H9 (cell line): ENCODE measurements around the gene TRPM3. TPM values are rescaled to one million over a fixed set of nuclear protein-coding genes. Genes with fewer than 3 reads are reported as not detected.

ENCODE experiments used
- DNase-seq: peaks from one replicate; pipeline ENCODE4 v3.0.0-alpha.2; 2017
- H2AFZ ChIP-seq: one replicate; pipeline ENCODE4 v1.6.1; 2013; ENCODE audit warnings: mild to moderate bottlenecking, low read length, control low read depth, moderate library complexity
- H2AK5ac ChIP-seq: 2 replicates; pipeline ENCODE4 v1.6.1; 2013; ENCODE audit warnings: low read length, control low read depth, mixed read lengths; ENCODE audit not compliant: insufficient read length
- H2BK120ac ChIP-seq: one replicate; pipeline ENCODE4 v1.6.1; 2013; ENCODE audit warnings: low read depth, mild to moderate bottlenecking, low read length, control low read depth, inconsistent platforms; ENCODE audit not compliant: poor library complexity, severe bottlenecking
- H2BK12ac ChIP-seq: 2 replicates; pipeline ENCODE4 v1.6.1; 2013; ENCODE audit warnings: low read length, control low read depth, mixed read lengths, low read depth; ENCODE audit not compliant: insufficient read length
- H2BK15ac ChIP-seq: 2 replicates; pipeline ENCODE4 v1.6.1; 2013; ENCODE audit warnings: low read depth, low read length, control low read depth
- H2BK20ac ChIP-seq: one replicate; pipeline ENCODE4 v1.6.1; 2013; ENCODE audit warnings: low read depth, mild to moderate bottlenecking, low read length, control low read depth, inconsistent platforms; ENCODE audit not compliant: poor library complexity, severe bottlenecking
- H2BK5ac ChIP-seq: 2 replicates; pipeline ENCODE4 v1.6.1; 2013; ENCODE audit warnings: low read length, control low read depth, mixed read lengths; ENCODE audit not compliant: insufficient read length
- H3K14ac ChIP-seq: 2 replicates; pipeline ENCODE4 v1.6.1; 2013; ENCODE audit warnings: low read length, control low read depth; ENCODE audit not compliant: insufficient read depth
- H3K18ac ChIP-seq: 2 replicates; pipeline ENCODE4 v1.6.1; 2013; ENCODE audit warnings: low read depth, mild to moderate bottlenecking, mixed read lengths, low read length, control low read depth; ENCODE audit not compliant: insufficient read length
- H3K23ac ChIP-seq: 2 replicates; pipeline ENCODE4 v1.6.1; 2013; ENCODE audit warnings: low read length, control low read depth, mixed read lengths, low read depth; ENCODE audit not compliant: insufficient read length
- H3K23me2 ChIP-seq: 2 replicates; pipeline ENCODE4 v1.6.1; 2013; ENCODE audit warnings: low read depth, mild to moderate bottlenecking, mixed read lengths, low read length, control low read depth; ENCODE audit not compliant: insufficient read length, poor library complexity, severe bottlenecking
- H3K27ac ChIP-seq: 2 replicates; pipeline ENCODE4 v1.5.1; 2013; ENCODE audit warnings: low read length, control low read depth, mixed read lengths, low read depth; ENCODE audit not compliant: insufficient read length
- H3K27me3 ChIP-seq: 2 replicates; pipeline ENCODE4 v1.6.1; 2013; ENCODE audit warnings: low read length, control low read depth, inconsistent platforms; ENCODE audit not compliant: insufficient read depth
- H3K4ac ChIP-seq: 2 replicates; pipeline ENCODE4 v1.6.1; 2013; ENCODE audit warnings: low read depth, mild to moderate bottlenecking, control low read depth, inconsistent platforms, low read length, moderate library complexity
- H3K4me1 ChIP-seq: 2 replicates; pipeline ENCODE4 v1.6.1; 2013; ENCODE audit warnings: low read length, control low read depth, inconsistent platforms; ENCODE audit not compliant: insufficient read depth
- H3K4me2 ChIP-seq: 2 replicates; pipeline ENCODE4 v1.6.1; 2013; ENCODE audit warnings: low read length, control low read depth, mixed read lengths; ENCODE audit not compliant: insufficient read length, insufficient read depth
- H3K56ac ChIP-seq: 2 replicates; pipeline ENCODE4 v1.6.1; 2013; ENCODE audit warnings: low read depth, mild to moderate bottlenecking, mixed read lengths, low read length, control low read depth; ENCODE audit not compliant: insufficient read length
- H3K79me1 ChIP-seq: 2 replicates; pipeline ENCODE4 v1.6.1; 2013; ENCODE audit warnings: low read depth, mild to moderate bottlenecking, moderate library complexity, low read length, control low read depth, inconsistent platforms; ENCODE audit not compliant: insufficient read depth, poor library complexity, severe bottlenecking
- H3K79me2 ChIP-seq: 2 replicates; pipeline ENCODE4 v1.6.1; 2013; ENCODE audit warnings: low read length, control low read depth, inconsistent platforms; ENCODE audit not compliant: insufficient read depth
- H3K9ac ChIP-seq: 2 replicates; pipeline ENCODE4 v1.6.1; 2013; ENCODE audit warnings: low read length, control low read depth, mixed read lengths; ENCODE audit not compliant: insufficient read length; ENCODE audit errors: extremely low read depth
- H3K9me3 ChIP-seq: one replicate; pipeline ENCODE4 v1.6.1; 2013; ENCODE audit warnings: low read depth, low read length, inconsistent platforms; ENCODE audit not compliant: control insufficient read depth
- H3T11ph ChIP-seq: one replicate; pipeline ENCODE4 v1.6.1; 2013; ENCODE audit warnings: mild to moderate bottlenecking, low read length, control low read depth, inconsistent platforms
- H4K20me1 ChIP-seq: one replicate; pipeline ENCODE4 v1.6.1; 2013; ENCODE audit not compliant: control insufficient read depth, insufficient read length, insufficient read depth
- H4K5ac ChIP-seq: 2 replicates; pipeline ENCODE4 v1.6.1; 2013; ENCODE audit warnings: low read depth, mild to moderate bottlenecking, mixed read lengths, low read length, control low read depth; ENCODE audit not compliant: insufficient read length
- H4K8ac ChIP-seq: replicated peaks from 2 replicates; pipeline ENCODE4 v1.6.1; 2013; ENCODE audit warnings: low read length, control low read depth, mixed read lengths, low read depth; ENCODE audit not compliant: insufficient read length
- H4K91ac ChIP-seq: 2 replicates; pipeline ENCODE4 v1.6.1; 2013; ENCODE audit warnings: low read depth, mild to moderate bottlenecking, moderate library complexity, mixed read lengths, low read length, control low read depth; ENCODE audit not compliant: insufficient read length
- H3K27ac Mint-ChIP-seq, 3 experiments: 2 replicates in 2 of 3; 3 replicates in 1 of 3; pipeline ENCODE4 v1.8.0; 2020 to 2021; ENCODE audit warnings: mixed read lengths in 3 of 3, mild to moderate bottlenecking in 1 of 3, moderate library complexity in 1 of 3
- H3K27me3 Mint-ChIP-seq: 2 replicates; pipeline ENCODE4 v1.8.0; 2021; ENCODE audit warnings: low read depth, mild to moderate bottlenecking, moderate library complexity, mixed read lengths
- H3K36me3 Mint-ChIP-seq, 3 experiments: 2 replicates in 2 of 3; 3 replicates in 1 of 3; pipeline ENCODE4 v1.8.0; 2020 to 2021; ENCODE audit warnings: low read depth in 3 of 3, mixed read lengths in 3 of 3; ENCODE audit not compliant: insufficient read depth in 1 of 3
- H3K4me1 Mint-ChIP-seq, 2 experiments: 2 replicates each; pipeline ENCODE4 v1.8.0; 2020; ENCODE audit warnings: mixed read lengths in 2 of 2
- H3K4me3 Mint-ChIP-seq, 2 experiments: 2 replicates in 1 of 2; 3 replicates in 1 of 2; pipeline ENCODE4 v1.8.0; 2020 to 2021; ENCODE audit warnings: mild to moderate bottlenecking in 2 of 2, mixed read lengths in 2 of 2, moderate library complexity in 1 of 2
- H3K9me3 Mint-ChIP-seq, 2 experiments: 2 replicates in 1 of 2; 3 replicates in 1 of 2; pipeline ENCODE4 v1.8.0; 2020; ENCODE audit warnings: mild to moderate bottlenecking in 2 of 2, mixed read lengths in 2 of 2, moderate library complexity in 1 of 2
- CTCF ChIP-seq: fragments of 200-600 bp; sonication (generic); conservative IDR thresholded peaks from 3 replicates; pipeline ENCODE4 v1.8.0; 2021; ENCODE audit warnings: antibody characterized with exemption, mild to moderate bottlenecking
- whole genome bisulfite sequencing: extraction: QIAGEN DNeasy Blood & Tissue Kit; methylation state at CpG from one replicate; pipeline ENCODE4 v1.1.7; 2013; ENCODE audit warnings: missing lambda C conversion rate, low lambda C conversion rate, mixed read lengths; ENCODE audit not compliant: insufficient read length; ENCODE audit errors: extremely low coverage; 5-methylcytosine and 5-hydroxymethylcytosine counted together
- total RNA-seq: library from RNA; stranded (reverse); gene quantifications from 2 replicates; pipeline ENCODE4 v1.2.1, GENCODE V29; 2021

Gene TRPM3
- total RNA-seq, 1 experiment from 2014 or later = 10.3 TPM

DNA sequence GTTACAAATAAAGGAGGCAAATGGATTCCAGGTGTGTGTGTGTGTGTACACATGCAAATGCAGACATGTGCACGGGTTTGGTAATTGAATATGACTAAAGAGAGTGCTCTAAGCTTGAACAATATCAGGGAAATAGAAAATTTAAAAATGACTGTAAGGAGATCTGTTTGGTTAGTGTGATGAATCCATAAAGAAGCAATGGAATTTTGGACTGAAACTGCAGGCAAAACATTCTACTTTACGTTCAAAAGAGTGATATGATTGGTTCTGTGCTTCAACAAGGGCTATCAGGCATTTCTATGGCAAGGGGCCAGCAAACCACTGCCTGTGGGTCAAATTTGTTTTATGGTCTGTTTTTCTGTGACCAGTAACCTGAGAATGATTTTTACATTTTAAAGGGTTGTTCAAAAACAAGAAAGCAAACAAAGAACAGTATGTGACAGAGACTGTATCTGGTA lies 374.1 kb downstream of the TRPM3 start:
- no peak overlapping the region for H3K27ac ChIP-seq
- H3K27me3 ChIP-seq = no peaks in the 10 kb centered on the region
- no peak overlapping the region for H3K18ac ChIP-seq
- Mint-ChIP-seq H3K4me3 (no peak overlapping the region), H3K36me3 (no peaks in the 10 kb centered on the region; a peak in 1 of 7 replicates), H3K27me3 (no peaks in the 10 kb centered on the region), H3K4me1 (peaks cover 0 to 3% of the 10 kb centered on the region in 2 experiments; a peak in 1 of 4 replicates), H3K9me3 (no peaks in the 10 kb centered on the region), H3K27ac (no peak overlapping the region)
- H2BK15ac ChIP-seq = no peak overlapping the region
- no peaks in the 10 kb centered on the region for H3K9me3 ChIP-seq
- no peak overlapping the region for H3K9ac ChIP-seq
- no peak overlapping the region for H2BK120ac ChIP-seq
- H3K4ac ChIP-seq = no peak overlapping the region
- no peak overlapping the region for H3K14ac ChIP-seq
- H4K8ac ChIP-seq = no peak overlapping the region
- H3K79me2 ChIP-seq = no peaks in the 10 kb centered on the region
- H3K23me2 ChIP-seq = no peaks in the 10 kb centered on the region
- no peak overlapping the region for H2AFZ ChIP-seq
- no peaks in the 10 kb centered on the region for H3K79me1 ChIP-seq
- no peaks in the 10 kb centered on the region for H4K20me1 ChIP-seq
- H4K5ac ChIP-seq = no peak overlapping the region
- WGBS = no CpG with 5 or more reads among the region's 2 CpGs
- no peak overlapping the region for H2BK5ac ChIP-seq
- no peak overlapping the region for H2AK5ac ChIP-seq
- no peaks in the 10 kb centered on the region for H3K4me1 ChIP-seq
- no peak overlapping the region for H3K23ac ChIP-seq
- H3T11ph ChIP-seq = no peak overlapping the region
- no peak overlapping the region for H4K91ac ChIP-seq
- H2BK20ac ChIP-seq = no peak overlapping the region
- TF ChIP-seq CTCF = no peak
- DNase-seq = no peak
- H3K56ac ChIP-seq = no peak overlapping the region
- H3K4me2 ChIP-seq = no peak overlapping the region
- H2BK12ac ChIP-seq = no peak overlapping the region
